GM18867 (cell line): ENCODE measurements around the gene RICTOR.

Source experiments
- ATAC-seq: cut with Tn5 transposase; IDR thresholded peaks from one replicate; pipeline ENCODE4 v1.9.1; 2021; ENCODE audit warnings: mild to moderate bottlenecking, moderate library complexity; ENCODE audit not compliant: unreplicated experiment

The RICTOR gene, protein sequence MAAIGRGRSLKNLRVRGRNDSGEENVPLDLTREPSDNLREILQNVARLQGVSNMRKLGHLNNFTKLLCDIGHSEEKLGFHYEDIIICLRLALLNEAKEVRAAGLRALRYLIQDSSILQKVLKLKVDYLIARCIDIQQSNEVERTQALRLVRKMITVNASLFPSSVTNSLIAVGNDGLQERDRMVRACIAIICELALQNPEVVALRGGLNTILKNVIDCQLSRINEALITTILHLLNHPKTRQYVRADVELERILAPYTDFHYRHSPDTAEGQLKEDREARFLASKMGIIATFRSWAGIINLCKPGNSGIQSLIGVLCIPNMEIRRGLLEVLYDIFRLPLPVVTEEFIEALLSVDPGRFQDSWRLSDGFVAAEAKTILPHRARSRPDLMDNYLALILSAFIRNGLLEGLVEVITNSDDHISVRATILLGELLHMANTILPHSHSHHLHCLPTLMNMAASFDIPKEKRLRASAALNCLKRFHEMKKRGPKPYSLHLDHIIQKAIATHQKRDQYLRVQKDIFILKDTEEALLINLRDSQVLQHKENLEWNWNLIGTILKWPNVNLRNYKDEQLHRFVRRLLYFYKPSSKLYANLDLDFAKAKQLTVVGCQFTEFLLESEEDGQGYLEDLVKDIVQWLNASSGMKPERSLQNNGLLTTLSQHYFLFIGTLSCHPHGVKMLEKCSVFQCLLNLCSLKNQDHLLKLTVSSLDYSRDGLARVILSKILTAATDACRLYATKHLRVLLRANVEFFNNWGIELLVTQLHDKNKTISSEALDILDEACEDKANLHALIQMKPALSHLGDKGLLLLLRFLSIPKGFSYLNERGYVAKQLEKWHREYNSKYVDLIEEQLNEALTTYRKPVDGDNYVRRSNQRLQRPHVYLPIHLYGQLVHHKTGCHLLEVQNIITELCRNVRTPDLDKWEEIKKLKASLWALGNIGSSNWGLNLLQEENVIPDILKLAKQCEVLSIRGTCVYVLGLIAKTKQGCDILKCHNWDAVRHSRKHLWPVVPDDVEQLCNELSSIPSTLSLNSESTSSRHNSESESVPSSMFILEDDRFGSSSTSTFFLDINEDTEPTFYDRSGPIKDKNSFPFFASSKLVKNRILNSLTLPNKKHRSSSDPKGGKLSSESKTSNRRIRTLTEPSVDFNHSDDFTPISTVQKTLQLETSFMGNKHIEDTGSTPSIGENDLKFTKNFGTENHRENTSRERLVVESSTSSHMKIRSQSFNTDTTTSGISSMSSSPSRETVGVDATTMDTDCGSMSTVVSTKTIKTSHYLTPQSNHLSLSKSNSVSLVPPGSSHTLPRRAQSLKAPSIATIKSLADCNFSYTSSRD (N-terminal part only)

DNA sequence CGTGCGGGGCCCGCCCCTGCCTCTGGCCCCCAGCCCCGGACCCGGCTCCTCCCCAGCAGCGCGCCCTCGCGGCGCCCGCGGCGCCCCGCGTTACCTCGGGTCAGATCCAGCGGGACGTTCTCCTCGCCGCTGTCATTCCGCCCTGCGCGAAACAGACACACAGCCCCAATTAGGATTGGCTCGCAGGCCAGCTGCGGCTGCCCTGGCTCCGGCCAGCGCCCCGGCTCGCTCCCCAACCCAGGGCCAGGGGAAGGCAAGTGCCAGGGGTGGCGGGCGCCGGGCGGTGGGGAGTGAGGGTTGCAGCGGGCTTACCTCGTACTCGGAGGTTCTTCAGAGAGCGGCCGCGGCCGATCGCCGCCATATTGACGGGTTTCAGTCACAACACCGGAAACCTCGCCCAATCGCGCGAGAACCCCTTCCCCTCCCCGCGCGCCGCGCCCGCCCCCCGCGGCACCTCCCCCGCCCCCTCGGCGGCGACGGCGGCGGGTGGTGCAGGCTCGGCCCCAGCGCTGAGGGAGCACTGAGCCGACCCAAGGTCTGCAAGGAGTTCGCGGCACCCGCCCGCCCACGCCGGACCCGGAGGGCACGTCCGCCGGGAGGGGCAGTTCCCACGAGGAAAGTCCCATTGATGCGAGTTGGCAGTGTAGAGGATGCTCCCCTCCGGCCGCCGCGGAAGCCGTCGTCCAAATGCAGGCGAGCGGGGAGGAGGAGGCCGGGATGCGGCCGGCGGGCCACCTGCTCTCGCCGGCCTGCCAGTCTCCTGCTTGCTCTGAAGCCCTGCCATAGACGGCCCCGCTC is at the start of gene RICTOR:
Gene RICTOR, minus strand, starts transcription at position 383 of the 798 bp plus-strand sequence. Its CDS starts 22 bp downstream, at position 361.
- peak; percentile 79 for ATAC-seq

DNA sequence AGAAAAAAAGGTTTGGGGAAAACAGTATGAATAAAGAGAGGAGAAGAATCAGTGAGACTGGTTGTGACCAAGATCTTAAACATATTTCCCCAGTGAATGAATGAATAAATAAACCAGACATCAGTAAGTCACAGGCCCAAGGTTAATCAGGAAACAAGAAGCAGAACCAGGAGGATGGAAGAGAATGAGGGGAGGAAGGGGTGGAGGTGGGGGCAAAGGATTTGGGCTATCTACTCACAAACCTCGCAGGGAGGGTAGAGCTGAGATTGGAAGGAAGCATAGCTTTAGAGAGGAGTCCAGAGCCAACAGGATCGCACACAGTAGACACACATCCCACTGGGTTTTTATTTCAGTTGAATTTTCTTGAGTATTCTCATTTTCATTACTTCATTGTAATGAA is 47.7 kb upstream of the RICTOR start:
- no peak for ATAC-seq

DNA sequence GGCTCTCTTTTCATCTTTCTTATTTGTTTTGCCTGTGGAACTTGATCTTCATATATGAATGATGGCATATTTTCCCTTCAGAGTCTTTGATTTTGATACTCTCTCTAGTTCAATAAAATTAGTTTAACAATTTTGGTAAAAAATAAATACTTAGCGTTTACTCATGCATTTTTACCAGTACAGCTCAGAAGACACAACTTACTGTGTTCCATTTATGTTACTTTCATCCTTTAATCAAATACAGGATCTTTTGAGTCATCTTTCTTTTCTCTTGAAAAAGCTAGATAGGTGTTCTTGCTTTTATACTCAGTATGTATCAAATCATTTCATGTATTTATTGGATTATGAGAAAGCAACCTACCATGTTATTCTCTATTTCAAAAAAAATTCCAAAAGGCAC is 47.1 kb upstream of the RICTOR start:
- ATAC-seq, result no peak

DNA sequence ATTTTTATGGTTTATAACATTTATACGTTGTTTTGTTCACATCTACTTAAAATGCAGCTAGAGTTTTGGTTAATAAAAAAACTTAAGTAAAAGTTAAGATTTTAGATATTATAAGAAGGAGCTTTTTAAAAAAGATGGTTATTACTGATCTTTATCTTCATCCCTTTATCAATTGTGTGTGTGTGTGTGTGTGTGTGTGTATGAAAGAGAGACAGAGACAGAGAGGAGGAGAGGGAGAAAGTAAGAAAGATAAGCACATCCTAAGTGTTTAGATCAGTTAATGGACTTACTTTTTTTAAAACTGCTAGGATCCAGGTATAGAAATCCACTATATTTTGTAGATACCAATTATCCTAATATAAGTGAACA is 45.8 kb upstream of the RICTOR start:
- no peak for ATAC-seq

DNA sequence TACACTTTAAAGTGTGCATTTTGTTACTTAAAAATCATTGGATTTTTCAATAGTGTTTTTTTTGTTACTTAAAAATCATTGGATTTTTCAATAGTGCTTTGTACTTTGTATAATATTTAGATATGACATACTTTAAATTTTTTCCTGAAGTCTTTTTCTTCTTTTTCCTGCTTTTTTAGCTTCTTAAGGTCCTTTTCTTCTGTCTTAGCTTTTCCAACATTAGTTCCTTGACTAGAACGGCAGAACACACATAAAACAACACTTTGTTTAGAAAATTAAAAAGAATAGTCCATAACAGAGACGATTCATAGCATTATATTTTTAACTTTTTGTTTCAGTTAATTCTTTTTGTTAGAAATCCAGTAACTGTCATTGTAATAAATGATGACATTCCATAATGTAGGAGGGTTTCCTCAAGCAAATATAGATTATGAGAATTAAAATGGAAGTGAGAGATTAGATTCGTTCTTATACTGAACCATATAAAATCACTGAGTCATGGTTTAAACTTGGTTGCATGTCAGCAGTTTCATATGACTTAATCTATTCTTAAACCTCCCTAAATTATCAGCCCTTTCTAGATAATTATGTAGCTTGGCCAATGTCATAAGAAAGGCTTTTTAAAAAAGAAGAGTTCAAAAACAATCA is 45.3 kb upstream of the RICTOR start:
- no peak for ATAC-seq

GRCh38 chr5:39118638-39119037 is 44.4 kb upstream of the RICTOR start:
- no peak for ATAC-seq

DNA sequence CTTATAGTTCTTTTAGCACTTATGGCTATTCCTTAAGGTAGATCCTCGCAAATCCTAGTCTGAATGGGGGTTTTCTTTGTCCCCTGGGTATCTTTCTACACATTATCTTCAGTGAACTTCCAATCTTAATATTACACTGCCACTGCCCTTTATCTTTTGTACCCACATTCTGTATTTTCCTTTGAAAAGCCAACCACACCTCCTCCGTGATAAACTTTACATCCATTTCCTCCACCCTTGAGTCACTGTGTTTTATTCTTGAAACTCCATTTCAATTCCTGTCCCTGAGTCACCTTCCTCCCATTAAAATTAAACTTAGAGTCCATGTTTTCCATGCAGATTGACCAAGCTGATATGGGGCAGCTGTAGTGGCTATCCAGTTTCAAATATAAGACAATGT is 43.2 kb upstream of the RICTOR start:
- no peak for ATAC-seq

DNA sequence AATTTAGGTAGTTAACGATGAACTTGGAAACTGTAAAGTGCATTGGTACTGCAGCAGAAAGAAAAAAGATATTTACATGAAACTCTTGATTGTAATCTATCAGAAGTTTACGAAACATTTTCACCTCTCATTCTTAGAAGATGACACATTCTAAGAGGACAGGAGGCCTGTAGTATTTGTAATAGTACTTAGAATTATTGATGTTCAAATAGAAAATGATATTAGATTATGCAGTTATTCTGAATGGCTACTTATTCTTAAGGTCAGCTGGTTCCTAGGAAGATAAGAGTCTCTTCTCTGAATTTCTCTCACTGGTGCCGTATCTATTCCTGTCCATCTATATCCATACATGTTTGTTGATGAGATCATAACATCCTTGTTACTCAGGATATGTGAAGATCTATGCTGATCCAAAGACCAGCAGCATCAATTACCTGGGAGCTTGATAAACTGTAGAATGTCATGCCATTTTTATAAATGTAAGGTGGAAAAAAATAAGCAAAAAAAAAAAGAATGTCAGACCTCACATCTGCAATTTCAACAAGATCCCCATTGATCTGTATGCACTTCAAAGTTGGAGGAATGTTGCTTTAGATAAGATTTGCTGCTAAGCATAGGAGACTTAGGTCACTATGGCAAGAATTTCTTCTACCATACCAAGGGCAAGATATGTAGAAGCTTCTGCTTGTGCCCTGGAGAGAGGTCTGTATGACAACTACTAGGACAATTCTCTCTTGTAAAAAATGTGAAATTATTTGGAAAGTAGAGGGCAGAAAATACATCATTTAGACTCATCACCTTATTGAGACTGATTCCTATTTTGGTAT is 42.4 kb upstream of the RICTOR start:
- no peak for ATAC-seq

DNA sequence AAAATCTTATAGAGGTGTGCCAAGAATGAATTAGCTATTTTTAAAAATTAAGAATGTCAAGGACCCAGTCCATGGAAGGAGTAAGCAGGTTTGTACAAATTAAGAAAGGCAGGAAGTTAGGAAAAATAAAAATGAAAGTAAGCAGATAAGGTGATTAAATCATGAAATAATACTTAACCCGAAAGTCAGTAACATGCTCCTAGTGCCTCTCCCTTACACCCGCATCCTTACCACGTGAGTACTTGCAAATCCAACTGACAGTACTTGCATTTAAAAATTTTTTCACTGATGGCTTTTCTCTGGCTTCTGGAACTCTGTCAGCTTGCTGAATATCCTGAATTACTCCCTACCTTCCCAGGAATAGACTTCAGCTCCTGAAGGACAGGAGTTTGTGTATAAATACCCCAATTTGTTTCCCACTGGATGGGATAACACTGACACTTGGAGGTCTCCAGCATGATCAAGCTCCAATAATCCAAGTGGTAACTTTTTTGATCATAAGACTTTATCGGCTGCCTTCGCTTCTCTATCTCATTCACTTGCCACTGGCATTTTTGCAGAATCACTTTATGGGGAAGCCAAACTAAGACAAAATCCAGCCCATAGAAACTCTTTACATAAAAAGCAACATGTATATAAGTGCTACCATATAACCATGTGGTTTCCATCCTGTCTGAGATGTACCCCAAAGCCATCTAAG is 41.6 kb upstream of the RICTOR start:
- ATAC-seq, result no peak

DNA sequence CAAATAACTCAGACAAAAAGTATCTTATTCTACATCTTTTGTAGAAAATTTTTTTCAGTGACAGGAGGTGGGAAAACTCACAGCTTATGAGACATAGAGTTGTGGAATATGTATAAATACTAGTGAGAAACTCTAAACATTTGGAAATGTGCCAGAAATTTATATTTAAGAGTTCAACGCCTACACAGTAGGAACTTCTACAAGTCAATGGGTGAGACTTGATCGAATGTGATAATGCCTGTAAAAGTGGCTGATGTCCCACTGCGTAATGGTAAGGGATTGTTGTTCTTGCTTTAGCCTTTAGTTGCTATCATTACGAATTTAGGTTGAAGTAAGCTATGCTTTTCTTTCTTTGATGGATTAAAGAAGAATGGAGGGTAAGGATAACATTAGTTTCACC is 40.0 kb upstream of the RICTOR start:
- no peak for ATAC-seq

DNA sequence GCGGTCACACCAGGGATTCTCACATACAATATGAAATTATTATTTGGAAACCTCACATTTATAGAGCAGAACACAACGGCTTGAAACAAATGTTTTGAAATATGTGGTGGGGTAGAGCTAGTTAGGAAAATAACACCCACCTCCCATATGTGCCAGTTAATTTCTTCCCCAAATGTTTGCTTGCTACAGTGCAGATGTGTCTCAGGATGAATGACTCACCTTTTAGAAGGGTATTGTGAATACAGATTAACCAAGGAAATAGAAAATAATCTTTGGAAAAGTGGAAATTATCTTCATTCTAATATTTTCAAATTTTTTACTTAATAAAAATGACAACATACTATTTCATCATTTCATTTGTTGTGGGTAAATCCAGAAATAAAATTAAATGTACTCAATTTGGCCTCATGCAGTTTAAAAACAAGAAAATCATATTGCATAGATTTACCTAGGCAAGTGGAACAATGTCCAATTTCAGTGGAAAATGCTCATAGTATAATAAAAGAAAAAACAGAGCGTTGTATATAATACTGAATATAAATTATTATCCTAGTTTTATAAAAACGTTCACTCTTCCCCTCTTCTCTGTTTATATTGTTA is 39.3 kb upstream of the RICTOR start:
- no peak for ATAC-seq

GRCh38 chr5:39109606-39110005 is 35.4 kb upstream of the RICTOR start:
- no peak for ATAC-seq

DNA sequence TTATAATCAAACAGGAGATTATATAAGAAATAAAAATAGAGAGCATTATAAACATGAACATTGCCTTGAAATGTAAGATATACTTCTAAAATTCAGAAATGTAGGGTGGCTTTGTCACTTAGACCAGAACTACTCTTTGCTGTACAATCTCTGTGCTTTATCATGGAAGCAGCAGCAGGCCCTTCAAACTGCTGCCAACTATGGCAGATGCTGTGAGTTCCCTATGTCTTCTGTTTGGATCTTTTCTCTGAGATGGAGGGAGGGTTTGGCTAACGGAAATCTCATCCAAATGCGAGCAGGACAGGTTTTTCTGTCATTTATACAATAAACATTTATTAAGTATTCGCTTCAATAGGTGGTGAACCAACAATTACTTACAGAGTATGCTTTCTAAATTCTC is 34.8 kb upstream of the RICTOR start:
- no peak for ATAC-seq

- ATAC-seq, result no peak
Measured at GRCh38 chr5:39107350-39107749, 33.2 kb upstream of the RICTOR start.

DNA sequence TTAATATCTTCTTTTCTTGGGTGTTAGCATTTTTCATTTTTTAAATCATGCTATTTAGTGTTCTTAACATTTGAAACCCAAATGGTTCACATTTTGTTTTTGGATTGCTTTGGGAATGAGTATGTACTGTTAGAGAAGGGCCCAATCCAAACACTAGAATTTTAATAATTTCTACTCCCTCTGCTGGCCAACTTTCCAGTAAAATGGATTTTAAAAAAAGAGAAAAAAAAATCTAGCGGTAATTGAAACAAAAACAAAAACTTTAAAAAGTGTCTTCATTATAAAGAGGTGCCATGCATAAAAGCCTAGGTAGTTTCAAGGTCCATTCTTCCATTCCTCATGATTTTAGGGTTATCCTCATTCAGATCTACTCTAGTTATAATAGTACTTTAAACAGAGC is 32.1 kb upstream of the RICTOR start:
- ATAC-seq, result no peak

- ATAC-seq, result no peak
Measured at GRCh38 chr5:39104221-39104620, 30.0 kb upstream of the RICTOR start.

- no peak for ATAC-seq
Measured at GRCh38 chr5:39102684-39103155, 28.5 kb upstream of the RICTOR start.

- ATAC-seq, result no peak
Measured at GRCh38 chr5:39100851-39101396, 26.7 kb upstream of the RICTOR start.
